Measurements from ENCODE around the gene PSPH. TPM values are rescaled to one million over a fixed set of nuclear protein-coding genes. Genes with fewer than 3 reads are reported as not detected.

Gene PSPH
- total RNA-seq, 2 donors from 2014 or later: 29.9 to 34.6 TPM

GRCh38 chr7:56079450-56080185, 28.4 kb upstream of the PSPH start:
- no peaks in the 10 kb centered on the region for H3K4me1 ChIP-seq (ENCODE audit: control insufficient read depth, insufficient read depth, low read length)
- Mint-ChIP-seq H3K4me3 (no peak overlapping the region), H3K36me3 (ENCODE audit: low read depth) (peaks cover 45% of the 10 kb centered on the region), H3K27ac (no peak overlapping the region), H3K4me1 (no peaks in the 10 kb centered on the region), H3K27me3 (ENCODE audit: insufficient read depth) (no peaks in the 10 kb centered on the region), H3K9me3 (no peaks in the 10 kb centered on the region)
- no peak overlapping the region for H3K4me3 ChIP-seq (ENCODE audit: low read length)
- no peak overlapping the region for H3K27ac ChIP-seq (ENCODE audit: low read depth, low read length)
- DNase-seq: peak; percentile 83
- no peaks in the 10 kb centered on the region for H3K27me3 ChIP-seq (ENCODE audit: control insufficient read depth, insufficient read depth, low read length, poor library complexity, severe bottlenecking)
- peak; percentile 62 for TF ChIP-seq CTCF (conservative IDR thresholded peaks at IDR 0.05)
- H3K9me3 ChIP-seq (ENCODE audit: control insufficient read depth, low read length): no peaks in the 10 kb centered on the region
- H3K9ac ChIP-seq (ENCODE audit: extremely low read depth, low read length, poor library complexity, severe bottlenecking): no peak overlapping the region
- peaks cover 22% of the 10 kb centered on the region for H3K36me3 ChIP-seq (ENCODE audit: control insufficient read depth, insufficient read depth, low read length)
- WGBS, 2 experiments (ENCODE audit: insufficient coverage in 1 of 2, insufficient read length in 1 of 2): 87 to 88% methylated on average over 3 to 12 of the region's 12 CpGs

DNA sequence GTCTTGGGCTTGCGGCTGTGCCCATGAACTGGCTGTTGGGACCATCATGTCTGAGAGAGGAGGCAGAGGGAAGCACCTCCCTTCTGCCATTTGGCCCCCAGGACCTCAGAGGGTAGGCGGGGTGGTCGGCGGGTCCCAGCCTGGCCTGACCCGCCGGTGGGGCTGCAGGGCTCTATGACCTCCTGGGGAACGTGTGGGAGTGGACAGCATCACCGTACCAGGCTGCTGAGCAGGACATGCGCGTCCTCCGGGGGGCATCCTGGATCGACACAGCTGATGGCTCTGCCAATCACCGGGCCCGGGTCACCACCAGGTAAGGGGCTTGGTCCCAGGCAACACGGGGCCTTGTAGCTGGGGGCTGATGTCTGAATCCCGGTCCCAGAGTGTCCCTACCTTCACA, 27.0 kb upstream of the PSPH start:
- Mint-ChIP-seq H3K36me3 (ENCODE audit: low read depth) (peaks cover 50% of the 10 kb centered on the region), H3K4me3 (no peak overlapping the region), H3K9me3 (no peaks in the 10 kb centered on the region), H3K4me1 (peaks cover 2% of the 10 kb centered on the region), H3K27ac (no peak overlapping the region), H3K27me3 (ENCODE audit: insufficient read depth) (no peaks in the 10 kb centered on the region)
- no peak for DNase-seq
- H3K4me1 ChIP-seq (ENCODE audit: control insufficient read depth, insufficient read depth, low read length): no peaks in the 10 kb centered on the region
- no peak overlapping the region for H3K9ac ChIP-seq (ENCODE audit: extremely low read depth, low read length, poor library complexity, severe bottlenecking)
- H3K9me3 ChIP-seq (ENCODE audit: control insufficient read depth, low read length): no peaks in the 10 kb centered on the region
- H3K36me3 ChIP-seq (ENCODE audit: control insufficient read depth, insufficient read depth, low read length): peaks cover 22% of the 10 kb centered on the region
- no peaks in the 10 kb centered on the region for H3K27me3 ChIP-seq (ENCODE audit: control insufficient read depth, insufficient read depth, low read length, poor library complexity, severe bottlenecking)
- no peak overlapping the region for H3K4me3 ChIP-seq (ENCODE audit: low read length)
- WGBS, 2 experiments (ENCODE audit: insufficient coverage in 1 of 2, insufficient read length in 1 of 2): 97 to 100% methylated on average over 7 to 16 of the region's 16 CpGs
- H3K27ac ChIP-seq (ENCODE audit: low read depth, low read length): no peak overlapping the region
- TF ChIP-seq CTCF (conservative IDR thresholded peaks at IDR 0.05): no peak

GRCh38 chr7:56077681-56078080, 26.4 kb upstream of the PSPH start:
- no peak overlapping the region for H3K4me3 ChIP-seq (ENCODE audit: low read length)
- H3K36me3 ChIP-seq (ENCODE audit: control insufficient read depth, insufficient read depth, low read length): peaks cover 28% of the 10 kb centered on the region
- no peak overlapping the region for H3K27ac ChIP-seq (ENCODE audit: low read depth, low read length)
- Mint-ChIP-seq H3K27ac (no peak overlapping the region), H3K4me3 (no peak overlapping the region), H3K36me3 (ENCODE audit: low read depth) (peaks cover 54% of the 10 kb centered on the region), H3K9me3 (no peaks in the 10 kb centered on the region), H3K27me3 (ENCODE audit: insufficient read depth) (no peaks in the 10 kb centered on the region), H3K4me1 (peaks cover 2% of the 10 kb centered on the region)
- 98 to 100% methylated on average over 2 to 3 of the region's 3 CpGs for WGBS, 2 experiments (ENCODE audit: insufficient coverage in 1 of 2, insufficient read length in 1 of 2)
- H3K9me3 ChIP-seq (ENCODE audit: control insufficient read depth, low read length): no peaks in the 10 kb centered on the region
- no peaks in the 10 kb centered on the region for H3K4me1 ChIP-seq (ENCODE audit: control insufficient read depth, insufficient read depth, low read length)
- no peak overlapping the region for H3K9ac ChIP-seq (ENCODE audit: extremely low read depth, low read length, poor library complexity, severe bottlenecking)
- no peaks in the 10 kb centered on the region for H3K27me3 ChIP-seq (ENCODE audit: control insufficient read depth, insufficient read depth, low read length, poor library complexity, severe bottlenecking)
- no peak for TF ChIP-seq CTCF (conservative IDR thresholded peaks at IDR 0.05)
- DNase-seq: no peak
